Caco-2 (cell line): Measurements from ENCODE around the gene E2F1. TPM values are rescaled to one million over a fixed set of nuclear protein-coding genes. Genes with fewer than 3 reads are reported as not detected.

Experiments
- BruUV-seq: library from RNA; stranded (reverse); fragments of 400-500 nt; replicated peaks from 2 replicates; lab custom pipeline; 2021; lab: Mats Ljungman, UMichigan
- CTCF ChIA-PET: fragments of 300-600 bp; sonication (Branson Sonifier 250); formaldehyde crosslinking; loops from one replicate; lab custom pipeline; 2022; ENCODE audit warnings: antibody characterized with exemption; lab: Charles Lee
- POLR2A ChIA-PET: fragments of 300-600 bp; sonication (Branson Sonifier 250); formaldehyde crosslinking; loops from one replicate; lab custom pipeline; 2022; ENCODE audit warnings: antibody characterized with exemption; lab: Charles Lee
- DNase-seq, 2 experiments: peaks; one replicate each; pipeline versions ENCODE4 v3.0.0 to v3.0.0-alpha.2; 2020 to 2022
- H3K27me3 ChIP-seq: replicated peaks from 2 replicates; pipeline ENCODE4 v1.6.0; 2011; ENCODE audit warnings: low read length; ENCODE audit not compliant: control insufficient read depth, insufficient read depth
- H3K36me3 ChIP-seq: 2 replicates; pipeline ENCODE4 v1.5.1; 2011; ENCODE audit warnings: low read length; ENCODE audit not compliant: control insufficient read depth, insufficient read depth
- H3K4me1 ChIP-seq: fragments of 250-450 bp; sonication (Bioruptor Pico); 2 replicates; pipeline ENCODE4 v1.5.1; 2020; ENCODE audit warnings: mild to moderate bottlenecking
- H3K4me3 ChIP-seq: 2 replicates; pipeline ENCODE4 v1.5.1; 2011; ENCODE audit warnings: low read depth, mild to moderate bottlenecking, control low read depth, low read length
- H3K9me3 ChIP-seq: fragments of 250-450 bp; sonication (Bioruptor Pico); 2 replicates; pipeline ENCODE4 v1.5.1; 2020; ENCODE audit warnings: mild to moderate bottlenecking, moderate library complexity
- H3K27ac Mint-ChIP-seq: one replicate; pipeline ENCODE4 v1.8.0; 2022; ENCODE audit warnings: mixed read lengths; ENCODE audit not compliant: unreplicated experiment
- H3K27me3 Mint-ChIP-seq: one replicate; pipeline ENCODE4 v1.8.0; 2022; ENCODE audit warnings: mixed read lengths; ENCODE audit not compliant: insufficient read depth, unreplicated experiment
- H3K36me3 Mint-ChIP-seq: one replicate; pipeline ENCODE4 v1.8.0; 2022; ENCODE audit warnings: mild to moderate bottlenecking, mixed read lengths; ENCODE audit not compliant: insufficient read depth, unreplicated experiment
- H3K4me1 Mint-ChIP-seq: one replicate; pipeline ENCODE4 v1.8.0; 2022; ENCODE audit warnings: low read depth, mixed read lengths; ENCODE audit not compliant: unreplicated experiment
- H3K4me3 Mint-ChIP-seq: one replicate; pipeline ENCODE4 v1.8.0; 2022; ENCODE audit warnings: mild to moderate bottlenecking, moderate library complexity, mixed read lengths; ENCODE audit not compliant: unreplicated experiment
- H3K9me3 Mint-ChIP-seq: one replicate; pipeline ENCODE4 v1.8.0; 2022; ENCODE audit warnings: mixed read lengths; ENCODE audit not compliant: unreplicated experiment
- intact Hi-C: fragments of 100-400 bp; cut with micrococcal nuclease; formaldehyde crosslinking; loops from one replicate; pipeline ENCODE4 v1.10.0; 2022; ENCODE audit not compliant: unreplicated experiment
- total RNA-seq: library from RNA; stranded (reverse); gene quantifications from 2 replicates; pipeline ENCODE4 v1.2.3, GENCODE V29; 2022
- TF ChIP-seq, protein P1 (sequence below), 2 experiments: fragments of 200-600 bp in 1 of 2; IDR thresholded peaks; 1 replicate in 1 of 2; 2 replicates in 1 of 2; pipeline versions ENCODE4 v1.5.1 to v1.8.0; 2011 to 2022; ENCODE audit warnings: antibody characterized with exemption in 1 of 2, control low read depth in 1 of 2, inconsistent platforms in 1 of 2, low read depth in 1 of 2, low read length in 1 of 2, mild to moderate bottlenecking in 1 of 2, moderate library complexity in 1 of 2; ENCODE audit not compliant: insufficient read depth in 1 of 2, severe bottlenecking in 1 of 2, unreplicated experiment in 1 of 2

Gene E2F1
- total RNA-seq, 1 experiment from 2014 or later, result 74.7 TPM

DNA sequence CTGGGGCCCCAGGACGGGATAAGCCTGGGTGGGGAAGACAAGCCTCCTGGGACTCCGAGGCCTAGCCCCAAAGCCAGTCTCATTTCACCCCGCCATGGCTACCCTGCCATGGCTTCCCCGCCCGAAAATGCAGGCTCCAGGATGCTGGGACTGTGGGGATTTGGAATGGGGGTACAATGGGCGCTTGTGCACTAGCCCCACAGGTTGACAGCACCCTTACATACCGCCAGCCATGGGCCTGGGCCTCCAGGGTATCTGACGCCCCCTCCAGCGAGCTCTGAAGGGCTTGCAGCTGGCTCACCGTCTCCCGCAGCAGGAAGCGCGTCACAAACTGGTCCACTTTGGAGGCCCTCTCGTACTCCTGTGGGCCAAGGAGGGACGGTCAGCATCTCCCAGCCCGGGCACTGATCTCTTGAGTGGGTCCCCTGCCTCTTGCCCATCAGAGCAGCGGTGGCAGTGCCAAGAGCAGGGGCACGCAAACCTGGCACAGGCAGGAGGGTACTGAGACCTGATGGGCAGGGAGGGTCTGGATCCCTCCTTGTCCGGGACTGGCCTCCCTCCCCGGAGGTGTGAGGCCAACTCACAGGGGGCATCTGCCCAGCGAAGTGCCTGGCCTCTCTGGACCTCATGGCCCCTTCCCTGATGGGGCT, 26.0 kb downstream of the E2F1 start:
- H3K4me1 Mint-ChIP-seq, result peaks cover 13% of the 10 kb centered on the region
- H3K4me3 Mint-ChIP-seq, result no peak overlapping the region
- intact Hi-C loops, result no loop called here
- no peaks in the 10 kb centered on the region for H3K27me3 ChIP-seq
- H3K4me3 ChIP-seq, result no peak overlapping the region
- H3K9me3 Mint-ChIP-seq, result no peaks in the 10 kb centered on the region
- TF ChIP-seq, protein P1, sequence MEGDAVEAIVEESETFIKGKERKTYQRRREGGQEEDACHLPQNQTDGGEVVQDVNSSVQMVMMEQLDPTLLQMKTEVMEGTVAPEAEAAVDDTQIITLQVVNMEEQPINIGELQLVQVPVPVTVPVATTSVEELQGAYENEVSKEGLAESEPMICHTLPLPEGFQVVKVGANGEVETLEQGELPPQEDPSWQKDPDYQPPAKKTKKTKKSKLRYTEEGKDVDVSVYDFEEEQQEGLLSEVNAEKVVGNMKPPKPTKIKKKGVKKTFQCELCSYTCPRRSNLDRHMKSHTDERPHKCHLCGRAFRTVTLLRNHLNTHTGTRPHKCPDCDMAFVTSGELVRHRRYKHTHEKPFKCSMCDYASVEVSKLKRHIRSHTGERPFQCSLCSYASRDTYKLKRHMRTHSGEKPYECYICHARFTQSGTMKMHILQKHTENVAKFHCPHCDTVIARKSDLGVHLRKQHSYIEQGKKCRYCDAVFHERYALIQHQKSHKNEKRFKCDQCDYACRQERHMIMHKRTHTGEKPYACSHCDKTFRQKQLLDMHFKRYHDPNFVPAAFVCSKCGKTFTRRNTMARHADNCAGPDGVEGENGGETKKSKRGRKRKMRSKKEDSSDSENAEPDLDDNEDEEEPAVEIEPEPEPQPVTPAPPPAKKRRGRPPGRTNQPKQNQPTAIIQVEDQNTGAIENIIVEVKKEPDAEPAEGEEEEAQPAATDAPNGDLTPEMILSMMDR (IDR thresholded peaks at IDR 0.05; ENCODE audit: insufficient read depth in 1 of 2, low read depth in 1 of 2, low read length in 1 of 2, severe bottlenecking in 1 of 2, unreplicated experiment in 1 of 2), result no peak
- no peak overlapping the region for H3K27ac Mint-ChIP-seq
- H3K9me3 ChIP-seq, result no peaks in the 10 kb centered on the region
- ChIA-PET CTCF (no interaction called here), POLR2A (no interaction called here)
- peak in 1 of 2 experiments; percentile 50 for DNase-seq
- no TSS peak for BruUV-seq
- H3K27me3 Mint-ChIP-seq, result no peaks in the 10 kb centered on the region
- H3K4me1 ChIP-seq, result peaks cover 22% of the 10 kb centered on the region
- H3K36me3 Mint-ChIP-seq, result peaks cover 87% of the 10 kb centered on the region
- H3K36me3 ChIP-seq, result 0 out of 2 replicates have a peak, but pooled peaks cover 1% of the 10 kb centered on the region

GRCh38 chr20:33659341-33660034, 26.7 kb downstream of the E2F1 start:
- 0 out of 2 replicates have a peak, but pooled peaks cover 1% of the 10 kb centered on the region for H3K36me3 ChIP-seq
- BruUV-seq, result no TSS peak
- H3K9me3 ChIP-seq, result no peaks in the 10 kb centered on the region
- no peaks in the 10 kb centered on the region for H3K27me3 ChIP-seq
- no peak overlapping the region for H3K4me3 Mint-ChIP-seq
- TF ChIP-seq, protein P1 (IDR thresholded peaks at IDR 0.05; ENCODE audit: insufficient read depth in 1 of 2, low read depth in 1 of 2, low read length in 1 of 2, severe bottlenecking in 1 of 2, unreplicated experiment in 1 of 2), result no peak
- peaks cover 23% of the 10 kb centered on the region for H3K4me1 ChIP-seq
- ChIA-PET CTCF (no interaction called here), POLR2A (no interaction called here)
- H3K36me3 Mint-ChIP-seq, result peaks cover 88% of the 10 kb centered on the region
- intact Hi-C loops, result no loop called here
- peaks cover 13% of the 10 kb centered on the region for H3K4me1 Mint-ChIP-seq
- no peak overlapping the region for H3K4me3 ChIP-seq
- no peaks in the 10 kb centered on the region for H3K27me3 Mint-ChIP-seq
- H3K27ac Mint-ChIP-seq, result peak overlapping the region; percentile 7
- H3K9me3 Mint-ChIP-seq, result no peaks in the 10 kb centered on the region
- DNase-seq, result peak in 1 of 2 experiments; percentile 53

GRCh38 chr20:33658929-33659328, 27.3 kb downstream of the E2F1 start:
- H3K4me3 ChIP-seq, result no peak overlapping the region
- intact Hi-C loops, result no loop called here
- ChIA-PET POLR2A (interaction anchor here (0.6 kb wide), 1 partner anchor 90 kb away, joined by 3 read pairs; no protein-coding TSS in a partner anchor), CTCF (no interaction called here)
- Mint-ChIP-seq H3K27me3 (no peaks in the 10 kb centered on the region), H3K36me3 (peaks cover 88% of the 10 kb centered on the region), H3K4me1 (peaks cover 14% of the 10 kb centered on the region), H3K27ac (peak overlapping the region; percentile 7), H3K9me3 (no peaks in the 10 kb centered on the region), H3K4me3 (no peak overlapping the region)
- DNase-seq, result no peak
- H3K9me3 ChIP-seq, result no peaks in the 10 kb centered on the region
- H3K4me1 ChIP-seq, result peaks cover 23% of the 10 kb centered on the region
- TF ChIP-seq, protein P1 (IDR thresholded peaks at IDR 0.05; ENCODE audit: insufficient read depth in 1 of 2, low read depth in 1 of 2, low read length in 1 of 2, severe bottlenecking in 1 of 2, unreplicated experiment in 1 of 2), result no peak
- H3K27me3 ChIP-seq, result no peaks in the 10 kb centered on the region
- H3K36me3 ChIP-seq, result 0 out of 2 replicates have a peak, but pooled peaks cover 1% of the 10 kb centered on the region
- no TSS peak for BruUV-seq
